H9 (cell line): ENCODE data around the gene GPR108. TPM values are rescaled to one million over a fixed set of nuclear protein-coding genes. Genes with fewer than 3 reads are reported as not detected.

Experiments used
- DNase-seq: peaks from one replicate; pipeline ENCODE4 v3.0.0-alpha.2; 2017
- H2AFZ ChIP-seq: one replicate; pipeline ENCODE4 v1.6.1; 2013; ENCODE audit warnings: mild to moderate bottlenecking, low read length, control low read depth, moderate library complexity
- H2AK5ac ChIP-seq: 2 replicates; pipeline ENCODE4 v1.6.1; 2013; ENCODE audit warnings: low read length, control low read depth, mixed read lengths; ENCODE audit not compliant: insufficient read length
- H2BK120ac ChIP-seq: one replicate; pipeline ENCODE4 v1.6.1; 2013; ENCODE audit warnings: low read depth, mild to moderate bottlenecking, low read length, control low read depth, inconsistent platforms; ENCODE audit not compliant: poor library complexity, severe bottlenecking
- H2BK12ac ChIP-seq: 2 replicates; pipeline ENCODE4 v1.6.1; 2013; ENCODE audit warnings: low read length, control low read depth, mixed read lengths, low read depth; ENCODE audit not compliant: insufficient read length
- H2BK15ac ChIP-seq: 2 replicates; pipeline ENCODE4 v1.6.1; 2013; ENCODE audit warnings: low read depth, low read length, control low read depth
- H2BK20ac ChIP-seq: one replicate; pipeline ENCODE4 v1.6.1; 2013; ENCODE audit warnings: low read depth, mild to moderate bottlenecking, low read length, control low read depth, inconsistent platforms; ENCODE audit not compliant: poor library complexity, severe bottlenecking
- H2BK5ac ChIP-seq: 2 replicates; pipeline ENCODE4 v1.6.1; 2013; ENCODE audit warnings: low read length, control low read depth, mixed read lengths; ENCODE audit not compliant: insufficient read length
- H3K14ac ChIP-seq: 2 replicates; pipeline ENCODE4 v1.6.1; 2013; ENCODE audit warnings: low read length, control low read depth; ENCODE audit not compliant: insufficient read depth
- H3K18ac ChIP-seq: 2 replicates; pipeline ENCODE4 v1.6.1; 2013; ENCODE audit warnings: low read depth, mild to moderate bottlenecking, mixed read lengths, low read length, control low read depth; ENCODE audit not compliant: insufficient read length
- H3K23ac ChIP-seq: 2 replicates; pipeline ENCODE4 v1.6.1; 2013; ENCODE audit warnings: low read length, control low read depth, mixed read lengths, low read depth; ENCODE audit not compliant: insufficient read length
- H3K23me2 ChIP-seq: 2 replicates; pipeline ENCODE4 v1.6.1; 2013; ENCODE audit warnings: low read depth, mild to moderate bottlenecking, mixed read lengths, low read length, control low read depth; ENCODE audit not compliant: insufficient read length, poor library complexity, severe bottlenecking
- H3K27ac ChIP-seq: 2 replicates; pipeline ENCODE4 v1.5.1; 2013; ENCODE audit warnings: low read length, control low read depth, mixed read lengths, low read depth; ENCODE audit not compliant: insufficient read length
- H3K27me3 ChIP-seq: 2 replicates; pipeline ENCODE4 v1.6.1; 2013; ENCODE audit warnings: low read length, control low read depth, inconsistent platforms; ENCODE audit not compliant: insufficient read depth
- H3K4ac ChIP-seq: 2 replicates; pipeline ENCODE4 v1.6.1; 2013; ENCODE audit warnings: low read depth, mild to moderate bottlenecking, control low read depth, inconsistent platforms, low read length, moderate library complexity
- H3K4me1 ChIP-seq: 2 replicates; pipeline ENCODE4 v1.6.1; 2013; ENCODE audit warnings: low read length, control low read depth, inconsistent platforms; ENCODE audit not compliant: insufficient read depth
- H3K4me2 ChIP-seq: 2 replicates; pipeline ENCODE4 v1.6.1; 2013; ENCODE audit warnings: low read length, control low read depth, mixed read lengths; ENCODE audit not compliant: insufficient read length, insufficient read depth
- H3K56ac ChIP-seq: 2 replicates; pipeline ENCODE4 v1.6.1; 2013; ENCODE audit warnings: low read depth, mild to moderate bottlenecking, mixed read lengths, low read length, control low read depth; ENCODE audit not compliant: insufficient read length
- H3K79me1 ChIP-seq: 2 replicates; pipeline ENCODE4 v1.6.1; 2013; ENCODE audit warnings: low read depth, mild to moderate bottlenecking, moderate library complexity, low read length, control low read depth, inconsistent platforms; ENCODE audit not compliant: insufficient read depth, poor library complexity, severe bottlenecking
- H3K79me2 ChIP-seq: 2 replicates; pipeline ENCODE4 v1.6.1; 2013; ENCODE audit warnings: low read length, control low read depth, inconsistent platforms; ENCODE audit not compliant: insufficient read depth
- H3K9ac ChIP-seq: 2 replicates; pipeline ENCODE4 v1.6.1; 2013; ENCODE audit warnings: low read length, control low read depth, mixed read lengths; ENCODE audit not compliant: insufficient read length; ENCODE audit errors: extremely low read depth
- H3K9me3 ChIP-seq: one replicate; pipeline ENCODE4 v1.6.1; 2013; ENCODE audit warnings: low read depth, low read length, inconsistent platforms; ENCODE audit not compliant: control insufficient read depth
- H3T11ph ChIP-seq: one replicate; pipeline ENCODE4 v1.6.1; 2013; ENCODE audit warnings: mild to moderate bottlenecking, low read length, control low read depth, inconsistent platforms
- H4K20me1 ChIP-seq: one replicate; pipeline ENCODE4 v1.6.1; 2013; ENCODE audit not compliant: control insufficient read depth, insufficient read length, insufficient read depth
- H4K5ac ChIP-seq: 2 replicates; pipeline ENCODE4 v1.6.1; 2013; ENCODE audit warnings: low read depth, mild to moderate bottlenecking, mixed read lengths, low read length, control low read depth; ENCODE audit not compliant: insufficient read length
- H4K8ac ChIP-seq: replicated peaks from 2 replicates; pipeline ENCODE4 v1.6.1; 2013; ENCODE audit warnings: low read length, control low read depth, mixed read lengths, low read depth; ENCODE audit not compliant: insufficient read length
- H4K91ac ChIP-seq: 2 replicates; pipeline ENCODE4 v1.6.1; 2013; ENCODE audit warnings: low read depth, mild to moderate bottlenecking, moderate library complexity, mixed read lengths, low read length, control low read depth; ENCODE audit not compliant: insufficient read length
- H3K27ac Mint-ChIP-seq, 3 experiments: 2 replicates in 2 of 3; 3 replicates in 1 of 3; pipeline ENCODE4 v1.8.0; 2020 to 2021; ENCODE audit warnings: mixed read lengths in 3 of 3, mild to moderate bottlenecking in 1 of 3, moderate library complexity in 1 of 3
- H3K27me3 Mint-ChIP-seq: 2 replicates; pipeline ENCODE4 v1.8.0; 2021; ENCODE audit warnings: low read depth, mild to moderate bottlenecking, moderate library complexity, mixed read lengths
- H3K36me3 Mint-ChIP-seq, 3 experiments: 2 replicates in 2 of 3; 3 replicates in 1 of 3; pipeline ENCODE4 v1.8.0; 2020 to 2021; ENCODE audit warnings: low read depth in 3 of 3, mixed read lengths in 3 of 3; ENCODE audit not compliant: insufficient read depth in 1 of 3
- H3K4me1 Mint-ChIP-seq, 2 experiments: 2 replicates each; pipeline ENCODE4 v1.8.0; 2020; ENCODE audit warnings: mixed read lengths in 2 of 2
- H3K4me3 Mint-ChIP-seq, 2 experiments: 2 replicates in 1 of 2; 3 replicates in 1 of 2; pipeline ENCODE4 v1.8.0; 2020 to 2021; ENCODE audit warnings: mild to moderate bottlenecking in 2 of 2, mixed read lengths in 2 of 2, moderate library complexity in 1 of 2
- H3K9me3 Mint-ChIP-seq, 2 experiments: 2 replicates in 1 of 2; 3 replicates in 1 of 2; pipeline ENCODE4 v1.8.0; 2020; ENCODE audit warnings: mild to moderate bottlenecking in 2 of 2, mixed read lengths in 2 of 2, moderate library complexity in 1 of 2
- WGBS: extraction: QIAGEN DNeasy Blood & Tissue Kit; methylation state at CpG from one replicate; pipeline ENCODE4 v1.1.7; 2013; ENCODE audit warnings: missing lambda C conversion rate, low lambda C conversion rate, mixed read lengths; ENCODE audit not compliant: insufficient read length; ENCODE audit errors: extremely low coverage; 5-methylcytosine and 5-hydroxymethylcytosine counted together
- total RNA-seq: library from RNA; stranded (reverse); gene quantifications from 2 replicates; pipeline ENCODE4 v1.2.1, GENCODE V29; 2021
- TF ChIP-seq, protein P1 (sequence below): fragments of 200-600 bp; sonication (generic); conservative IDR thresholded peaks from 3 replicates; pipeline ENCODE4 v1.8.0; 2021; ENCODE audit warnings: antibody characterized with exemption, mild to moderate bottlenecking

Gene GPR108
- total RNA-seq, 1 experiment from 2014 or later: 38.2 TPM

DNA sequence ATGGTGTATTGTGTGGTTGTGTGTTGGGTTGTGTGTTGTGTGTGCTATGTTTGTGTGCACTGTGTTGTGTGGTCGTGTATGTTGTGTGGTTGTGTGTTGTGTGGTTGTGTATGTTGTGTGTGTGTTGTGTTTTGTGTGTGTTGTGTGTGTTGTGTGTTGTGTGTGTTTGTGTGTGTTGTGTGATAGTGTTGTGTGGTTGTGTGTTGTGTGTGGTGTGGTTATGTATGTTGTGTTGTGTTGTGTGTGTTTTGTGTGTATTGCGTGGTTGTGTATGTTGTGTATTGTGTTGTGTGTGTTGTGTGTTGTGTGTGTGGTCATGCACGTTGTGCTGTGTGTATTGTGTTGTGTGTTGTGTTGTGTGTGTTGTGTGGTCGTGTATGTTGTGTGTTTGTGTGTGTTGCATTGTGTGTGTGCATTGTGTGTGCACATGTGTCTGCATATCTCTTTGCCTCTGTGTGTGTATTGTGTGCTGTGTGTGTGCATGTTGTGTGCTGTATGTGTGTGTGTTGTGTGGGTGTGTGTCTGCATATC lies 19.9 kb downstream of the GPR108 start:
- Histone ChIP-seq H3K79me1 (no peaks in the 10 kb centered on the region), H2BK5ac (no peak overlapping the region), H3K4ac (no peak overlapping the region), H3K27ac (no peak overlapping the region), H4K91ac (no peak overlapping the region), H3T11ph (no peak overlapping the region), H2BK12ac (no peak overlapping the region), H3K9me3 (no peaks in the 10 kb centered on the region), H3K4me1 (no peaks in the 10 kb centered on the region; the same call in 1 of the 2 replicates), H3K23ac (no peak overlapping the region), H2AFZ (no peak overlapping the region), H2BK15ac (no peak overlapping the region), H3K18ac (no peak overlapping the region), H3K14ac (no peak overlapping the region), H2BK20ac (no peak overlapping the region), H4K5ac (no peak overlapping the region), H4K8ac (peak overlapping the region; percentile 0), H2AK5ac (no peak overlapping the region), H3K27me3 (no peaks in the 10 kb centered on the region), H2BK120ac (no peak overlapping the region), H3K23me2 (no peaks in the 10 kb centered on the region), H3K9ac (no peak overlapping the region), H4K20me1 (no peaks in the 10 kb centered on the region), H3K4me2 (peak overlapping the region; percentile 26), H3K56ac (no peak overlapping the region), H3K79me2 (no peaks in the 10 kb centered on the region)
- H3K27me3 Mint-ChIP-seq: peaks cover 13% of the 10 kb centered on the region
- TF ChIP-seq, protein P1, sequence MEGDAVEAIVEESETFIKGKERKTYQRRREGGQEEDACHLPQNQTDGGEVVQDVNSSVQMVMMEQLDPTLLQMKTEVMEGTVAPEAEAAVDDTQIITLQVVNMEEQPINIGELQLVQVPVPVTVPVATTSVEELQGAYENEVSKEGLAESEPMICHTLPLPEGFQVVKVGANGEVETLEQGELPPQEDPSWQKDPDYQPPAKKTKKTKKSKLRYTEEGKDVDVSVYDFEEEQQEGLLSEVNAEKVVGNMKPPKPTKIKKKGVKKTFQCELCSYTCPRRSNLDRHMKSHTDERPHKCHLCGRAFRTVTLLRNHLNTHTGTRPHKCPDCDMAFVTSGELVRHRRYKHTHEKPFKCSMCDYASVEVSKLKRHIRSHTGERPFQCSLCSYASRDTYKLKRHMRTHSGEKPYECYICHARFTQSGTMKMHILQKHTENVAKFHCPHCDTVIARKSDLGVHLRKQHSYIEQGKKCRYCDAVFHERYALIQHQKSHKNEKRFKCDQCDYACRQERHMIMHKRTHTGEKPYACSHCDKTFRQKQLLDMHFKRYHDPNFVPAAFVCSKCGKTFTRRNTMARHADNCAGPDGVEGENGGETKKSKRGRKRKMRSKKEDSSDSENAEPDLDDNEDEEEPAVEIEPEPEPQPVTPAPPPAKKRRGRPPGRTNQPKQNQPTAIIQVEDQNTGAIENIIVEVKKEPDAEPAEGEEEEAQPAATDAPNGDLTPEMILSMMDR: no peak
- H3K4me3 Mint-ChIP-seq: peak overlapping the region in 1 of 2 experiments; percentile 55; a peak in 1 of 5 replicates
- H3K36me3 Mint-ChIP-seq: peaks cover 0 to 4% (median 3%) of the 10 kb centered on the region in 3 experiments; a peak in 3 of 7 replicates
- peaks cover 7 to 10% of the 10 kb centered on the region in 2 experiments; a peak in 4 of 5 replicates for H3K9me3 Mint-ChIP-seq
- whole genome bisulfite sequencing: 100% methylated on average over 2 of the region's 4 CpGs
- peaks cover 0 to 26% of the 10 kb centered on the region in 2 experiments for H3K4me1 Mint-ChIP-seq
- peak; percentile 46 for DNase-seq
- H3K27ac Mint-ChIP-seq: peak overlapping the region in 2 of 3 experiments; percentile 11 to 25; a peak in 2 of 7 replicates
